ENCODE data around the gene SORCS3.

The SORCS3 gene

GRCh38 chr10:104614245-104614831, 26.8 kb upstream of the SORCS3 start:
- TF ChIP-seq CTCF (conservative IDR thresholded peaks at IDR 0.05; ENCODE audit: low read depth) = peak; percentile 34
- H3K27ac ChIP-seq = no peak overlapping the region
- ChIA-PET CTCF (interaction anchor here (0.5 to 2.2 kb wide), 11 partner anchors 8 to 982 kb away, joined by 3 to 9 read pairs (median 5); no protein-coding TSS in a partner anchor), POLR2A (ENCODE audit: low non-redundant PET) (no interaction called here)
- DNase-seq (ENCODE audit: low spot score) = peak; percentile 54

- DNase-seq (ENCODE audit: low spot score) = no peak
- no peak for TF ChIP-seq CTCF (conservative IDR thresholded peaks at IDR 0.05; ENCODE audit: low read depth)
- ChIA-PET POLR2A (ENCODE audit: low non-redundant PET) (no interaction called here), CTCF (interaction anchor here (0.9 to 2.2 kb wide), 2 partner anchors 208 to 214 kb away, joined by 3 to 8 read pairs; no protein-coding TSS in a partner anchor)
- H3K27ac ChIP-seq = no peak overlapping the region
Observed at GRCh38 chr10:104615136-104615535, 26.0 kb upstream of the SORCS3 start.

- no peak overlapping the region for H3K27ac ChIP-seq
- TF ChIP-seq CTCF (conservative IDR thresholded peaks at IDR 0.05; ENCODE audit: low read depth) = no peak
- no peak for DNase-seq (ENCODE audit: low spot score)
- ChIA-PET POLR2A (ENCODE audit: low non-redundant PET) (no interaction called here), CTCF (no interaction called here)
Observed at GRCh38 chr10:104617831-104618230, 23.3 kb upstream of the SORCS3 start.

GRCh38 chr10:104622175-104622574, 18.9 kb upstream of the SORCS3 start:
- TF ChIP-seq CTCF (conservative IDR thresholded peaks at IDR 0.05; ENCODE audit: low read depth) = no peak
- H3K27ac ChIP-seq = no peak overlapping the region
- ChIA-PET POLR2A (ENCODE audit: low non-redundant PET) (no interaction called here), CTCF (interaction anchor here (0.5 to 1.4 kb wide), 17 partner anchors 8 to 348 kb away, joined by 3 to 38 read pairs (median 5); no protein-coding TSS in a partner anchor)
- no peak for DNase-seq (ENCODE audit: low spot score)

- CTCF ChIA-PET = interaction anchor here (0.5 to 1.4 kb wide), 20 partner anchors 9 to 348 kb away, joined by 3 to 38 read pairs (median 5); no protein-coding TSS in a partner anchor
- peak; percentile 38 for TF ChIP-seq CTCF (conservative IDR thresholded peaks at IDR 0.05; ENCODE audit: low read depth)
- POLR2A ChIA-PET (ENCODE audit: low non-redundant PET) = no interaction called here
- H3K27ac ChIP-seq = no peak overlapping the region
- DNase-seq (ENCODE audit: low spot score) = peak; percentile 78
Observed at GRCh38 chr10:104622598-104623209, 18.4 kb upstream of the SORCS3 start.

GRCh38 chr10:104630731-104631130, 10.4 kb upstream of the SORCS3 start:
- no peak for DNase-seq (ENCODE audit: low spot score)
- POLR2A ChIA-PET (ENCODE audit: low non-redundant PET) = no interaction called here
- CTCF ChIA-PET = no interaction called here
- TF ChIP-seq CTCF (conservative IDR thresholded peaks at IDR 0.05; ENCODE audit: low read depth) = no peak
- no peak overlapping the region for H3K27ac ChIP-seq

Data from RWPE1 (cell line).